Smooth muscle cell (in vitro differentiated cells): ENCODE measurements around the gene SUSD5. TPM values are rescaled to one million over a fixed set of nuclear protein-coding genes. Genes with fewer than 3 reads are reported as not detected.

Experiments used
- polyA plus RNA-seq: library from polyadenylated mRNA; unstranded; fragments of >200 nt; fragmentation: Nextera tagmentation; extraction: Ambion mirVana; gene quantifications from 2 replicates; pipeline ENCODE4 v1.2.1, GENCODE V29; 2016
- small RNA-seq: library from RNA; depleted of rRNA; stranded (forward); fragments of <200 nt; gene quantifications from one replicate; pipeline ENCODE3, GENCODE V24; 2014
- total RNA-seq: library from RNA; depleted of rRNA; stranded (reverse); fragments of >200 nt; gene quantifications from 2 replicates; pipeline ENCODE4 v1.2.3, GENCODE V29; 2014

SUSD5 gene
- total and polyA plus RNA-seq, 2 experiments from 2014 or later: 1.4 to 1.6 TPM

Small RNAs within 50 kb of the gene (small RNA-seq; reads per million reads assigned to genes)
- not detected for gene AC123900.1
- 0.08 reads per million for gene RN7SL296P

Other genes starting within 250 kb of the SUSD5 start
- 106 and 123 TPM in 2 replicates for gene GLB1, start 121.7 kb downstream of the SUSD5 start, total RNA-seq
- gene GLB1, start 121.7 kb downstream of the SUSD5 start, polyA plus RNA-seq: 91.5 and 99.6 TPM in 2 replicates
- gene TMPPE, start 121.7 kb downstream of the SUSD5 start, total RNA-seq: 2.8 and 3.6 TPM in 2 replicates
- 0.14 and 1.6 TPM in 2 replicates for gene TMPPE, start 121.7 kb downstream of the SUSD5 start, polyA plus RNA-seq
- gene CRTAP, start 104.8 kb downstream of the SUSD5 start, total RNA-seq: 206 and 235 TPM in 2 replicates
- 147 and 195 TPM in 2 replicates for gene CRTAP, start 104.8 kb downstream of the SUSD5 start, polyA plus RNA-seq
- 10.7 and 13.6 TPM in 2 replicates for gene FBXL2, start 58.6 kb upstream of the SUSD5 start, total RNA-seq
- gene FBXL2, start 58.6 kb upstream of the SUSD5 start, polyA plus RNA-seq: 8.9 and 11.3 TPM in 2 replicates
- gene UBP1, start 221.6 kb upstream of the SUSD5 start, total RNA-seq: 50.9 and 69.6 TPM in 2 replicates
- 18.4 and 22.1 TPM in 2 replicates for gene UBP1, start 221.6 kb upstream of the SUSD5 start, polyA plus RNA-seq